HG03135 (cell line): ENCODE results near the gene ADTRP.

Experiments
- ATAC-seq: cut with Tn5 transposase; IDR thresholded peaks from one replicate; pipeline ENCODE4 v1.9.1; 2021; ENCODE audit warnings: mild to moderate bottlenecking, moderate library complexity; ENCODE audit not compliant: unreplicated experiment

ADTRP gene, protein sequence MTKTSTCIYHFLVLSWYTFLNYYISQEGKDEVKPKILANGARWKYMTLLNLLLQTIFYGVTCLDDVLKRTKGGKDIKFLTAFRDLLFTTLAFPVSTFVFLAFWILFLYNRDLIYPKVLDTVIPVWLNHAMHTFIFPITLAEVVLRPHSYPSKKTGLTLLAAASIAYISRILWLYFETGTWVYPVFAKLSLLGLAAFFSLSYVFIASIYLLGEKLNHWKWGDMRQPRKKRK

DNA sequence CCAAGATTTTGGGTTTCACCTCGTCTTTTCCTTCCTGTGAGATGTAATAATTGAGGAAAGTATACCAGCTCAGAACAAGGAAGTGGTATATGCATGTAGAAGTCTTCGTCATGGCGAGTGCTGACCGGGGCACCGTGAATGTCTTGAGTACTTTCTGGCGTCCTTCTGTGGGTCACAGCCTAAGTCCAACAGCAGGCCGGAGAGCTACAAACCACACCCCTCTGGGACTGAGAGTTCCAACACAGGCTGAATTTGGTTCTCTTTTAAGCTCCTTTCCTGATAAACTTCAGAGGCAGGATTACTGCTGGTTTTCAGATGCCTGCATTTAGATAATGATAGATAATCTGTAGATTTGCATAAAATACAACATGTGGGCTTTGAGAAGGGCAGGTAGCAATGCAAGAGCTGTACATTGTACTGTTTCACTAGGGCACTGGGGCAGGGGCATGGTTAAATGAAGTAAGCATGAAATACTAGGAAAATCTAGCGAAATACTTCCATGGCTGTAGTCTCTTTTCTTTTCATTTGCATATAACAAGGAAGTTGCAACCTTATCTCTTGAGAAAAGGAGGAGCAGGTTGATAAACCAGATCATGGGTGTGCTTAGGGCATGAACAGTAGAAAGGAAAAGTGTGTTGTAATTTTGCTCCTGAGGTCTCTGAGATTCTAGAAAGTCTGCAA, at the start of gene ADTRP:
Gene ADTRP, minus strand, starts transcription at position 156 of the 681 bp plus-strand sequence. Its CDS starts 44 bp downstream, at position 112.
- no peak for ATAC-seq

DNA sequence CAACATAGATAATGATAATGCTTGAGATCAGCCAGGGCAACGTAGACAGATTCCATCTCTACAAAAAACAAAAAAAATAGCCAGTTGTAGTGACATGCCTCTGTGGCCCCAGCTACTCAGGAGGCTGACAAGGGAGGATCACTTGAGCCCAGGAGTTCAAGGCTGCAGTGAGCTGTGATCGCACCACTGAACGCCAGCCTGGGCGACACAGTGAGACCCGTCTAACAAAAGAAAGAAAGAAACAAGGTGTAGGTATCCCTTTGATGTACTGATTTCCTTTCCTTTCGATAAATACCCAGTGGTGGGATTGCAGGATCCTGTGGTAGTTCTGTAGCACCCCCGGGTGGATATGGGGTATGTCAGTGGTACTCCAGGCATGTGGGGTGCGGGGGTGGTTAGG, 48.2 kb upstream of the ADTRP start:
- ATAC-seq: no peak

DNA sequence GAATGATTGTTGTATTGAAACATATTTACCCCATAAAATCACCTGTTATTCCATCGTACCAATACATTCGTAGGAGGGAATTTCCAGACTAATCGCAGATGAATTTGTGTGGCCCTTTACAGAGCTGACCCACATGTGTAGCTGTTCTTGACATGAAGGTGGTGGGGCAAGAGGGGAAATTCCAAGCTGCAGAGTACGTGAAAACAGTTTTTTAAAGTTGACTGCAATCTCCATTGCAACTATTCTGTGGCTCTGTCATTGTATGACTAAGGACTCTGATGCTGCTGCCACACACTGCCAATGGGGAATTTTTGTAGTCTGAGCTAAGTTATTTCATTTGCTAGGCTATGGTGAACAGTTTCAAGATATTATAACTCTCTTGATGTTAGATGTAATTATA, 46.4 kb upstream of the ADTRP start:
- peak; percentile 74 for ATAC-seq

DNA sequence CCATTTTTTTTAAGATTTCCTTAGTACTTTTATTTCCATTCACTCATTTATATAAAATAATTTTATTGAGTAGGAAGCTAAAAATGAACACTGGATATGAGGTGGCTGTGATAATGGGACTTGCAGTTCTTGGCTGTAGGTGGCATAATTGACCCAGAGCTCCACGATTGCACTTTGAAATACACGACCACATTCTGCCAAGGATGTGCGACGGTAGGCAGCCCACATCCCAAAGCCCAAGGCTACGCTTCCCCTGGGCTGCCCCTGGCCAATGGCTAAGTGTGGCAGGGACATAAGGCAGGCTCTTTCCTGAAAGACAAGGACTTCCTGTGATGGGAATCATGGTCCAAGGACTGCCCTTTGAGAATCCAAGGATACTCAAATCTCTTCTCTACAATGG, 43.7 kb upstream of the ADTRP start:
- ATAC-seq: no peak

DNA sequence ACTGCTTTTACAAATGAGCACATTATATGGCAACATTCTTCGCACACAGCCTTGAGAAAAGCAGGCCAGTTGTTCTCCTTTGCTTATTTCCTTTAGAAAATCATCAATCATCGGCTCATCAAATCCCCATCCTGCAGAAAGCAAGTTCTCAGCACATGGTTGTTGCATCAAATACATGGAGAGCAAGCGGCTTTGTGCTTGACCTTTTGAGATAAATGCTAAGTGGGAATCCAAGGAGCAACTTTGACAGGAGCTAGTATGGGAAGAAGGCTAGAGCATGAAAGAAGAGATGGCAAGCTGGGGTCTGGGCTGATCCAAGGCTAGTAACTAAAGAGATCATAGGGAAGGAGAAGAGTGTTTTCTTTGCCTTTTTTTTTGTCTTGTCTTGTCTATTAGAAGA, 43.2 kb upstream of the ADTRP start:
- no peak for ATAC-seq

DNA sequence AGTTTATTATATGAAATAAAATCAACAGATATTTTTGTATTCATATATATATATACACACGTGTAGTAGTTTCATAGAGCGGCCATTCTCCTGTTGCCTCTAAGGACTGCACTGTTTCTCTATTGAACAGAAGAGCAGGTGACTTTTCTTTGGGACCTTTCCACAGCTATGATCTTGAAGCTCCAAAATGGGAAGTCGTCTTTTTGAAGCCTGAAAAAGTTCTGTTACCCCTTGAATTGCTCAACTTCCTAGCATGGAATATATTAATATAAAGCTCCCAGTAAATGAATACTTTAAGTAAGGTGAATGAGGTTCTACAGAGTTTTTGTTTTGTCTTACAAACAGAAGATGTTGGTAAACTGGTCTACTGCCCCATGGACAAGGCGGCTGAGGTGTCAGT, 42.2 kb upstream of the ADTRP start:
- no peak for ATAC-seq

DNA sequence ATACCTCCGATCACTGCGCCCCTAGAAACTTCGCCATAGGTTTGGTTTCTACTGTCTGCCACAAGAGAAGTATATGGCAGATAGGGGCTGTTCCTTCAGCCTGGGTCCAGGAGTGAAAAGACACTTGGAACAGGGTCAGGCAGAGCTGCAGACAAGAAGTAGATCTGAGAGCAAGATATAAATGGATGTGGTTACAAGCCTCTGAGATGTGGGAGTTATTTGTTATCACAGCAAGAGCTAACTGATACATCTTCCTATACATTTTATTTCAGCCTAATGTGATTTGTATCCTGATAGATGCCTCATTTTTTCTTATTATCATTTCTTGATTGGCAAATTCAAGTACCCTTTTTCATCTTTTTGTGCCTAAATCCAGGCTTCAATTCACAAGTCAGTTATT, 40.9 kb upstream of the ADTRP start:
- ATAC-seq: no peak

DNA sequence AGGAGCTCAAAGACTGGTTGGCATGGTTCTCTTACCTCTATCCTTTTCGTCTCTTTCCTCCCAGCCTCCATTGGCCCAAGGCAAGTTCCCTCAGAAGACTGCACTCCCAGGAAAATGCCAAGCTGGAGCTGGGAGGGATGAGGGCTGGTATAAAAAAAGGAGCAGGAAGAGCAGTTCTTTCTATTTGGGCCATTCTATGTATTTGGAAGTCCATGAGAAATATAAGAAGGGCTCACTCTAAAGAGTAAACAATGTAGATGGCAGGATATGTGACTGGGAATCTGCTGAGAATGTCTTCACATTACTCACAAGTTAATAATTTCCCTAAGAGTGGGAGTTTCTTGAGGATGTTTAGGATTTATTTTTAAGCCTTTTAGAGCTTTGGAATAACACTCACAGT, 36.6 kb upstream of the ADTRP start:
- ATAC-seq: no peak

DNA sequence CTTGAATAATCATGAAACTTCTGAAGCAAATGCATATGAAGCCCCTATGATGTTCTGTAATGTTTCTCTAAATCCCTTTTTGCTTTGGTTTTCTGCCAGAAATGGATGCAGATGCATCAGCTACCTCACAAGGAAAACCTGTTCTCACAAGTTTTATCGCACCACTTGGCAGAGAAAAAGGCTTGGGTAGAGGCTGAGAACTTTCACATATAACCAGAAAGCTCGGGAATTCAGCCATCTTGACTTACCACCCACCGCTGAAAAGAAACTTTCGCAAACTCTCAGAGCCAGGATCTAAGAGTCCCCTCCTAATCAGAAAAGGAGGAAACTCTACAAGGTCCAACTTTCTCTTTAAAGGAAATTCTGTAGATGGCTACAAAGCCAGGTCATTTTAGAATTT, 36.2 kb upstream of the ADTRP start:
- ATAC-seq: no peak

DNA sequence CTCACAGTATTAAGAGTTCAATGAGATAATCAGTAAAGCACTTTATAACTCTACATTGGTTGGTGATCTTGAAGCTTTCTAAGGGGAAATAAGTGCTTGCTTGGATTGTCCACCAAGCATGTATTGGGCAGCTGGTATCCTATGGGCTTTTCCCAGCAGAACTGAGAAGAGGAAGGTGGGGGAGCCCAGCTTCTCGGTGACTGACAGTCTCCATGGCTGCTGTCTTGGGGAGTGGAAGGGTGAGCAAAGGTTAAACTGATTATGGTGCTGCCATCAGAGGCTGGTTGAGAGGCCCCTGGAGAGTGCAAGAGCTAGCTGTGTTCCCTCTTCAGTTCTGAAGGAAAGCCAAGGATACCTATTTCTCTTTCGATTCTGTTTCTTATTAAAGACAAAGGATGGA, 35.5 kb upstream of the ADTRP start:
- no peak for ATAC-seq

DNA sequence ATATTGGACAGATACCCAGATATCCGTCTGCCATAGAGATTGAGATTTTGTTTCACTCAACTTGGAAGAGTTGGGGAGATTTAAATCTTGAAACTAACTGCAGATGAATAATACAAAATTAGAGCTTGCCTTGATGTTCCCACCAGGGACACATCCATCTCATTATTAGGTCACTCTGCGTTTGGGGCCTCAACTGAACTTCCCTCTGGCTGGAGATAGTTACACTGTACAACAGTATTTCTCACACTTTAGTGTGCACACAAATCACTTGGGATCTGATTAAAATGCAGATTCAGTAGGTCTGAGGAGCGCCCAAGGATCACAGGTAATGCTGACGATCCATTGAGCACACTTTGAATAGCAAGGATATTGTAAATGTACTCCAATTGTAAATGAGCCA, 35.0 kb upstream of the ADTRP start:
- no peak for ATAC-seq

DNA sequence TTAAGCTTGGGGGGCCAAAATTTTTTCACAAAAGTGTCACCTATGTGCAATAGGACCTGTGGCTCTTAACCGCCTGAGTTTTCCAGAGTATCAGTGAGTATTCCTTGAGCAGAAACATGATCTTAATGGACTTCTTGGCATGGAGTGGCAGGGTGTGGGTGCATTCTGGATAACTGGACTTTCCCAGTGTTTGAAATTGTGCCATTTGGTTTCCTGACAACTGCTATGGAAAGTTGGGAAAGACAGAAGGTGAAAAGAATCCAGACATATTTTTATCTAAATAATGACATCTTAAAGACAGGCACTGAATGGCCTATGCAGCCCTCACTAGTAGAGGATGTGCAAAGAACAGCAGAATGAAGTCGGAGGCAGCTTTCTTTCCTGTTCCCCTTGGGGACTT, 34.3 kb upstream of the ADTRP start:
- ATAC-seq: no peak

DNA sequence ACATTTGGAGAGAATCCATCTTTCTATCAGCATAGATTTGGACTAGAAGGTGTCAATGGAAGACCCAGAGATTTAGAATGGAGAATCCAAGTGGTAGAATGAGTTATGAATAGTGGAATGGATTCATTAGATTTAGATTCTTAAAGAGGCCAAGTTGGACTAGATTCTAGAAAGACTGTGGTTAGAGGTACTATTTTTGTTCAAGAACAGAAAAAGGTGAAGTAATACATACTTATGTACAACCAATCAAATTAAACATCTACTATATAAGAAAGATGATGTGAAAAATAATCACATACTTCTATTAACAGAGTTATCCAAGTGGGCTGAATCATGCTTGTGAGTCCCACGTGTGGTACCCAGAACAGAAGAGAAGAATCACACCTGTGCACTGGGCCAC, 33.8 kb upstream of the ADTRP start:
- ATAC-seq: no peak

DNA sequence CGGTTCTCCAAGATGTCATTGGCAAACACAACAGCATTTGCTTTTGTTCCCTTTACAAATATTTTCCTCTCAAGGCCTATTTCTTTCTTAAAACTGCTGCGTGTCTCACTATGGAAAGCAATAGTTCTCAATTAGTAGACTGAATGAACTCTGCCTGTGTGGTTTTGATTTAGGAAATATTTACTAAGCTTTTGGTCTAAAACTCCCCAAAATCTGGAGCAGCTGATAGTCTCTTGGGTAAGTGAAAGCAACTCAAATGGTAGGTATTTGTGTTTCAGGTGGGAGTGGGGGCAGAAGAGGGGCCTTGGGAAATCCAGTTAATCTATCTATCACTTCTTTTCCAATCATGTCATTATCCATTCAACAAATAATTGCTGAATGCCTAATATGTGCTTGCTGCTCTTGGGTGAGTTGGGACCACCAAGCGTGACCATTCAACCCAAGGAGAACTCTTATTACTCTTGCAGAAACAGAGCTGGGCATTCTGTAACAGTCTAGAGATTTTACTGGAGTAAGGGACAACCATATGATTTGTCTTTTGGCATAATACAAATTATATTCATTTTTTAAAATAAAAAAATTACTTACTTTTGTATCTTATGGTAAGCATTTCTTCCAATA, 33.2 kb upstream of the ADTRP start:
- no peak for ATAC-seq

DNA sequence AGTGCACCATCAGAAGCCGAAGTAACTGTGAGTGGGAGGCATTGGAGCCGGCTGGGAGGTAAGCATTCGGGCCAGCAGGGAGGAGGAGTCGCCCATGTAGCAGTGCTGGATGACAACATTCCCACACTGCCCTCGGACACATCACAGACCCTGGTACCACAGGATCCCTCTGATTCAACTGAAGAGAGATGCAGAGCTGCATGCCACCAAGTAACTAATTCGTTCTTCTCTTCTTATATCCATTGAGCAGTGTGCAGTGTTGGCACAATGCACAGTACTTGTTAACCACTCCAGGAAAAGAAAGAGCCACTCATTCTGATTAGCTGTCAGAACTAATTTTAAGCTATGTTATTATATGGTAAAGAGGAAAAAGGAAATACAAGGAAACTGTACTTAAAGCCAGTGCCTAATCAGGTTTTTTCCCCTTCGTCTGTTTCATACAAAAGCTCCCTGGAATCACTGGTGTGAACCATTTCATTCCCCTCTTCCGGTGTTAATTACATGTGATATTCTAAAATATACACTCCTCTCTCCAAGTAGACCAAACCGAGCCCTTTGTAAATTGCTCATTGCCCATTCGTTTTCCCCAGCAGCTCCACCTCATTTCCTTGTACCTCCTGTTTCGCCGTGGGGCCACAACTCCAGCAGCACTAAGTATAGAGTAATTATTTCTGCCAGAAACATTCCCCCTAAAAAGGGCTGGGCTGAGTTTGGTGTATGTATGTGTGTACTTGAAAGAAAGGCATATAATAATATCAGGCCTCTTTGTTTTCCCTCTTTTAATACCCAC, 32.4 kb upstream of the ADTRP start:
- ATAC-seq: no peak

DNA sequence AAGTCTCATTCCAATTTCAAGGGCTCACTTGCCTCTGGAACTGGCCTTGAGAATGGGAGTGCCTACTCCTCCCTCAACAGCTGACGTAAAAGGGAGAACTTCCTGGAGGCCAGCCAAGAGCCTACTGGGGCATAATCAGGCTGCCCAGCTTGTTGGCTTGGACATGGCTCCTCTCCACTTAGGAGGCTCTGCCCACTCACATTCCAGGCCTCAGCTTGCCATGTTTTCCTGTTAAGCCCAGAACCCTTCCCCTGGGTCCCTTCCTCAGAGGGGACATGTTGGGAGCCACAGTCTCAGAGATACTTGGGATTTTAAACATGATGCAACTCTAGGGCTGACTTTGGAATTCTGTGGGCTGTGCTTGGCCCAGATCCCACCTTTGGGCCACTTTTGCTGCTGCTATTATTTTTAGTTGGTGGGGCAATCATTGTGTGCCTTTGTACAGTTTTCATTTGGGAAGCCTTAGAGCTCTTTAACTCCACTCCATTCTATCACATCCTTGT, 31.5 kb upstream of the ADTRP start:
- no peak for ATAC-seq

DNA sequence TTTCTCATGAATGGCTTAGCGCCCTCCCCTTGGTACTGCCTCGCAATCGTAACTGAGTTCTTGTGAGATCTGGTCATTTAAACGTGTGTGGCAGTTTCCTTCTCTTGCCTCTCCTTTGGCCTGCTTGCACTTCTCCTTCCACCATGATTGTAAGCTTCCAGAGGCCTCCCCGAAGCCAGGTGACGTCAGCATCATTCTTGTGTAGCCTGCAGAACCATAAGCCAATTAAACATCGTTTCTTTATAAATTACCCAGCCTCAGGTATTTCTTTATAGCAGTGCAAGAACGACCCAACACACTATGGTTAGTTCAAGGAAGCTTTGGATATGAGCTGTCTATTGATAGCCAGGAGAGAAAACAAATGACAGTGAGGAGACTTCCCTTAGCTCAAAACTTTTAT, 29.5 kb upstream of the ADTRP start:
- no peak for ATAC-seq

DNA sequence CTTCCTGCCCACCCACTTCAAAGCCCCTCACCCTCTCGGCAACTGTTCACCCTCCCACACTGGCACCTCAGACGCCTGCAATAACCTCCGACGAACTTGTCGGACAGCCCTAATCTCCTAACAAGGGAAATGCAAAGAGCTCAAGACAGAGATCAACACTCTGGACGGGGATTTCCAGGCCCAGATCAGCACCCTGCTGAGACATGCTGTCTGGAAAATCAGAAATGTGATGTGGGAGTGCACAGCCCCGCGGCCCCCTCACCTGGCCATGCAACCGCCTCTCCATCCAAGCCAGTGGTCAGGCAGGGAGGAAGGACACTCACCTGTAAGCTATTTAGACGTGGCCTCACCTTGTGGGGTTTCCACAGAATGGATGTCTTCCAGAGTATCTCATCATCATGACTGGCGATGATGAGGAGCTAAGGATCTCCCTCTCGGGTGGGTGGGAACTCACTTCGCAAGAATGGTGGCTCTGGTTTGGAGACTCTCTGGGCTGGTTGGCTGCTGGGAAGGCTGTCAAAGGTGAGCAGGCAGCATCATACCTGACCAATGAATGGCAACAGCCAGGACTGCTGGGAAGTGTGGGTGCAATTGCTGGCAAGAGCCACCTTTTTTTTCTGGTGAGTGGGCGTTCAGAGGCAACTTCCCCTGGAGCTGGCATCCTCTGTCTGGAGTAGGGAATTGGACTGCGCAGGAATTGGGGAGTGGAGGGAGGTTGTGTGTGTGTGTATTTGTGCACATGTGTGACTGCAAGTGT, 28.1 kb upstream of the ADTRP start:
- ATAC-seq: no peak

DNA sequence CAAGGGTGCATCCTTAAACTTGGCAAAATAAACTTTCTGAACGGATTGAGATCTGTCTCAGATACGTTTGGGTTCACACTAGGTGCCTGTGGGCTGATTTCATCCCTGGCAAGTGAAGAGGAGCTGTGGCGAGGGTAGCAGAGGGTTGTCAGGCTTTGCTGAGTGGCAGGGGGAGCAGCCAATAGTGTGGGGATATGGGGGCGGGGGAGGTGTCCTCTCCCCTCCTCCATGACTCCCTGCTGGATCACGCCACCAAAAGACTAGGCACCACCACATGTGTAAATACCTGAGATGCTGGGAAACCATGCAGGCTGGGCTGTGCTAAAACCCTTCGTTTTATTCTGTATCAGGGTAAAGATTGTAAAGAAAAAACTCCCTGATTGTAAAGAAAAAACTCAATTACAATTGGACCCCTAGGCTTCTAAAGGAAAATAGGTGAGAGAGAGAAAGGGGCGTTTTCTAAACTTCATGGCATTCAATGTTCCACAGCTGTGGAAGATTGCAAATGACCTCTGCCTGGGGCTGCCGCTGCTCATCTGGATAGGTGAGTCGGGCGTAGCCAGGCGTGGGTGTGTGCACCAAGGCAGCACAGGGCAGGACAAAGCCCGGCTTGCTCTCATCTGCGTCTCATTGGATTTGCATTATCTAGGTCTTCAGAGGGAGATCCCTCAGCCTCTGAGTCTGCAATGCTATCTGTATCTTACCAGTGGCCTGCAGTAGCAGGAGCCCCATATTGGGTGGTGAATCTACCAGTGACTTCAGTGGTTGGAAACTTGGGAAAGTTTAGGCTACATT, 26.9 kb upstream of the ADTRP start:
- ATAC-seq: no peak

DNA sequence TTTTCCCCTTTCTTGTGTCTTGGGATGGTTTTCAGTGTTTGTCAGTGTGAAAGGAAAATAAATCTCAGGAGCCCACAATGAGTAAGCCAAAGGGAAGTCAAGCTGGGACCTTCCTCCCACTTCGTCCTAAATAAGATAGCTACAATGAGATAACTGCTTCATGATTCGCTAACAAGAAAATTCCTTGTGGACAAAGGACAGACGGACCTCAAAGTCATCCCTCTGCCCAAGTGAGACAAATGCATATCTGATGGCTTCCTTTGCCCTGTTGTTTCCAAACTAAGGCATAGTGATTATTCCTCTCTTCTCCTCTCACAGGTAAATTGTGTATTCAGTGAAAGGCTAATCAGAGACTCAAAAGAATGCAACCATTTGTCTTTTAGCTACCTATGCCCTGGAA, 26.1 kb upstream of the ADTRP start:
- no peak for ATAC-seq
